Keratinocyte (primary cell): Measurements from ENCODE around the gene EXOC4.

Source experiments
- EZH2 ChIP-seq: IDR thresholded peaks from one replicate; pipeline ENCODE4 v1.6.1; 2012; ENCODE audit warnings: inconsistent platforms, mild to moderate bottlenecking, low read length, moderate library complexity
- TF ChIP-seq, protein P1 (sequence below), 3 experiments: IDR thresholded peaks in 1 of 3; conservative IDR thresholded peaks in 1 of 3; optimal IDR thresholded peaks in 1 of 3; 2 replicates in 2 of 3; 3 replicates in 1 of 3; pipeline versions ENCODE3 to v1.5.1; 2011; ENCODE audit warnings: low read length in 3 of 3, mild to moderate bottlenecking in 3 of 3, moderate library complexity in 2 of 3, control low read depth in 1 of 3, inconsistent platforms in 1 of 3; ENCODE audit not compliant: insufficient read depth in 2 of 3; ENCODE audit errors: extremely low read depth in 1 of 3

DNA sequence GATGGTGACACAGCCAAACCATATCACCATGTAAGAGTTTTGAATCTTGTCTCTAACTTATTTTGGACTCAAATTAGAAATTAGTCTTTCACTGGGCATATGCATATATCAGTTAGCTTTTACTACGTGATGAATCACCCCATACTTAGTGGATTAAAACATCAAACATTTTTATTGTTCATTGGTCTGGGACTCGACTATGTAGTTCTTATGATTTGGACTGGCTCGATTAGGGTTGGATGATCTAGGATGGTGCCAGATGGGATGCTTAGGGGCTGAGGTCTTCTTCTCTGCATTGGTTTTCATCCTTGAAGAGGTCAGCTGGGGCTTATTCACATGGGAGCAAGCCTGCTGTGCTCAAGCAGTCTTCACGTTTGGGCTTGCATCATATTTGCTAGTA is 264.9 kb downstream of the EXOC4 start:
- TF ChIP-seq, protein P1, sequence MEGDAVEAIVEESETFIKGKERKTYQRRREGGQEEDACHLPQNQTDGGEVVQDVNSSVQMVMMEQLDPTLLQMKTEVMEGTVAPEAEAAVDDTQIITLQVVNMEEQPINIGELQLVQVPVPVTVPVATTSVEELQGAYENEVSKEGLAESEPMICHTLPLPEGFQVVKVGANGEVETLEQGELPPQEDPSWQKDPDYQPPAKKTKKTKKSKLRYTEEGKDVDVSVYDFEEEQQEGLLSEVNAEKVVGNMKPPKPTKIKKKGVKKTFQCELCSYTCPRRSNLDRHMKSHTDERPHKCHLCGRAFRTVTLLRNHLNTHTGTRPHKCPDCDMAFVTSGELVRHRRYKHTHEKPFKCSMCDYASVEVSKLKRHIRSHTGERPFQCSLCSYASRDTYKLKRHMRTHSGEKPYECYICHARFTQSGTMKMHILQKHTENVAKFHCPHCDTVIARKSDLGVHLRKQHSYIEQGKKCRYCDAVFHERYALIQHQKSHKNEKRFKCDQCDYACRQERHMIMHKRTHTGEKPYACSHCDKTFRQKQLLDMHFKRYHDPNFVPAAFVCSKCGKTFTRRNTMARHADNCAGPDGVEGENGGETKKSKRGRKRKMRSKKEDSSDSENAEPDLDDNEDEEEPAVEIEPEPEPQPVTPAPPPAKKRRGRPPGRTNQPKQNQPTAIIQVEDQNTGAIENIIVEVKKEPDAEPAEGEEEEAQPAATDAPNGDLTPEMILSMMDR (optimal IDR thresholded peaks at IDR 0.05 in 1 of 3, IDR thresholded peaks at IDR 0.05 in 1 of 3, conservative IDR thresholded peaks at IDR 0.05 in 1 of 3; ENCODE audit: extremely low read depth in 1 of 3, insufficient read depth in 2 of 3, low read length in 3 of 3) = no peak
- TF ChIP-seq EZH2 = no peak
